Measurements from ENCODE around the gene COL20A1. TPM values are rescaled to one million over a fixed set of nuclear protein-coding genes. Genes with fewer than 3 reads are reported as not detected.

The COL20A1 gene
- total and polyA plus RNA-seq, 2 donors (not counting 1 experiment from before 2014, with no cell fraction given), result not detected

DNA sequence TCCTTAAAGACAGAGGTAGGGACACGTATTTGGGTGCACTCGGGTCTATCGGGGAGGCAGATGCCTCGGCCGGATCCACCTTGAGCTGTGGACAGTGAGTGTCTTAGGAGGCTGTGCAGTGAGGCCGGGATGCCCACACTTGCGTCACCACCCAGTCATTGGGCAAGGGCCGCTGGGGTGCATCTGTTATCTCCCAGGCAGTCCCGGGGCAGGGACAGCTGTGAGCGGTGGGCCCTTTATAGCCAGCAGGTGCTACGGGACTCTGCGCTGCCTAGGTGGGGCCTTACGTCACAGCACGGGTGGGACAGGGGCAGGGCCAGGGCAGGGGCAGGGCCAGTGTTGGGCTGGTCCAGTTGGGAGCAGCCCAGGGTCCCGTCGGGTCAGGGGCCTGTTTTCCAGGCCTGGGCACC lies 689 bp upstream of the COL20A1 start:
- peaks cover 12% of the 10 kb centered on the region for H3K36me3 ChIP-seq (ENCODE audit: control insufficient read depth, insufficient read depth, low read length)
- H3K79me2 ChIP-seq (ENCODE audit: control insufficient read depth, insufficient read depth, low read length), result no peaks in the 10 kb centered on the region
- no peaks in the 10 kb centered on the region for H3K4me1 ChIP-seq (ENCODE audit: control insufficient read depth, extremely low read depth, insufficient read depth, low read length)
- H3K27me3 ChIP-seq (ENCODE audit: control insufficient read depth, insufficient read depth, low read length), result peaks cover 11% of the 10 kb centered on the region
- H4K20me1 ChIP-seq (ENCODE audit: control insufficient read depth, extremely low read depth, insufficient read depth, low read length), result no peaks in the 10 kb centered on the region
- no peaks in the 10 kb centered on the region for H3K9me3 ChIP-seq (ENCODE audit: control insufficient read depth, insufficient read depth, low read depth, low read length)
- H3K9ac ChIP-seq (ENCODE audit: insufficient read depth, low read length), result no peak overlapping the region
- H2AFZ ChIP-seq (ENCODE audit: low read length), result no peak overlapping the region
- no peak overlapping the region for H3K27ac ChIP-seq (ENCODE audit: insufficient read depth, low read length)
- H3K4me2 ChIP-seq (ENCODE audit: extremely low read depth, insufficient read depth, low read length), result no peak overlapping the region
- DNase-seq (ENCODE audit: low read depth in 2 of 2), result no peak
- H3K4me3 ChIP-seq (replicated peaks in 1 of 4; ENCODE audit: control extremely low read depth in 1 of 4, insufficient read depth in 1 of 4, low read depth in 3 of 4, low read length in 4 of 4), result no peak overlapping the region
- TF ChIP-seq, protein P1, sequence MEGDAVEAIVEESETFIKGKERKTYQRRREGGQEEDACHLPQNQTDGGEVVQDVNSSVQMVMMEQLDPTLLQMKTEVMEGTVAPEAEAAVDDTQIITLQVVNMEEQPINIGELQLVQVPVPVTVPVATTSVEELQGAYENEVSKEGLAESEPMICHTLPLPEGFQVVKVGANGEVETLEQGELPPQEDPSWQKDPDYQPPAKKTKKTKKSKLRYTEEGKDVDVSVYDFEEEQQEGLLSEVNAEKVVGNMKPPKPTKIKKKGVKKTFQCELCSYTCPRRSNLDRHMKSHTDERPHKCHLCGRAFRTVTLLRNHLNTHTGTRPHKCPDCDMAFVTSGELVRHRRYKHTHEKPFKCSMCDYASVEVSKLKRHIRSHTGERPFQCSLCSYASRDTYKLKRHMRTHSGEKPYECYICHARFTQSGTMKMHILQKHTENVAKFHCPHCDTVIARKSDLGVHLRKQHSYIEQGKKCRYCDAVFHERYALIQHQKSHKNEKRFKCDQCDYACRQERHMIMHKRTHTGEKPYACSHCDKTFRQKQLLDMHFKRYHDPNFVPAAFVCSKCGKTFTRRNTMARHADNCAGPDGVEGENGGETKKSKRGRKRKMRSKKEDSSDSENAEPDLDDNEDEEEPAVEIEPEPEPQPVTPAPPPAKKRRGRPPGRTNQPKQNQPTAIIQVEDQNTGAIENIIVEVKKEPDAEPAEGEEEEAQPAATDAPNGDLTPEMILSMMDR (conservative IDR thresholded peaks at IDR 0.05 in 1 of 2, IDR thresholded peaks at IDR 0.05 in 1 of 2; ENCODE audit: low read depth in 1 of 2, low read length in 2 of 2), result no peak
- TF ChIP-seq EZH2 (IDR thresholded peaks at IDR 0.05; ENCODE audit: low read length, missing control alignments), result no peak

DNA sequence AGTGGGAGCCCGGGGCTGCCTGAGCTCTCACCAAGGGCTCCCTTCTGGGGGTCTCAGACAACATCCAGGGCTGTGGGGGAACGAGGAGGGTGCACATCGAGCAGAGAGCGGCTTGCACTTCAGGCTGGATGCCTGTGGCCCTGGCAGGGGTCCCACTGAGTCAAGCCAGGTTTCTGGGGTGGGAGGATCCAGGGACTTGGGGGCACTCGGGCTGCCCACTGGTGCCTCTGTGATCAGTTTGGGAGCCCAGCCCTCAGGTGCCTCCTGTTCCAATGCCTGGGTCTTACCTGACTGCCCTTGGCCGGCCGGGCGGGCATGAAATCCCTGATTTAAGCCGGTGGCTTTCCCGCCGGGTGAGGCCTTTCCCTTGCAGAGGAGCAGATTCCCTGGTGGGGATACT lies 470 bp downstream of the COL20A1 start:
- Histone ChIP-seq H3K79me2 (ENCODE audit: control insufficient read depth, insufficient read depth, low read length) (no peaks in the 10 kb centered on the region), H3K27ac (ENCODE audit: insufficient read depth, low read length) (no peak overlapping the region), H3K4me2 (ENCODE audit: extremely low read depth, insufficient read depth, low read length) (no peak overlapping the region), H3K4me3 (replicated peaks in 1 of 4; ENCODE audit: control extremely low read depth in 1 of 4, insufficient read depth in 1 of 4, low read depth in 3 of 4, low read length in 4 of 4) (no peak overlapping the region), H3K36me3 (ENCODE audit: control insufficient read depth, insufficient read depth, low read length) (peaks cover 8% of the 10 kb centered on the region), H3K9ac (ENCODE audit: insufficient read depth, low read length) (no peak overlapping the region), H3K27me3 (ENCODE audit: control insufficient read depth, insufficient read depth, low read length) (peaks cover 11% of the 10 kb centered on the region), H2AFZ (ENCODE audit: low read length) (no peak overlapping the region), H3K4me1 (ENCODE audit: control insufficient read depth, extremely low read depth, insufficient read depth, low read length) (no peaks in the 10 kb centered on the region), H3K9me3 (ENCODE audit: control insufficient read depth, insufficient read depth, low read depth, low read length) (no peaks in the 10 kb centered on the region), H4K20me1 (ENCODE audit: control insufficient read depth, extremely low read depth, insufficient read depth, low read length) (no peaks in the 10 kb centered on the region)
- TF ChIP-seq EZH2 (IDR thresholded peaks at IDR 0.05; ENCODE audit: low read length, missing control alignments), result no peak
- TF ChIP-seq, protein P1 (conservative IDR thresholded peaks at IDR 0.05 in 1 of 2, IDR thresholded peaks at IDR 0.05 in 1 of 2; ENCODE audit: low read depth in 1 of 2, low read length in 2 of 2), result no peak
- DNase-seq (ENCODE audit: low read depth in 2 of 2), result no peak

DNA sequence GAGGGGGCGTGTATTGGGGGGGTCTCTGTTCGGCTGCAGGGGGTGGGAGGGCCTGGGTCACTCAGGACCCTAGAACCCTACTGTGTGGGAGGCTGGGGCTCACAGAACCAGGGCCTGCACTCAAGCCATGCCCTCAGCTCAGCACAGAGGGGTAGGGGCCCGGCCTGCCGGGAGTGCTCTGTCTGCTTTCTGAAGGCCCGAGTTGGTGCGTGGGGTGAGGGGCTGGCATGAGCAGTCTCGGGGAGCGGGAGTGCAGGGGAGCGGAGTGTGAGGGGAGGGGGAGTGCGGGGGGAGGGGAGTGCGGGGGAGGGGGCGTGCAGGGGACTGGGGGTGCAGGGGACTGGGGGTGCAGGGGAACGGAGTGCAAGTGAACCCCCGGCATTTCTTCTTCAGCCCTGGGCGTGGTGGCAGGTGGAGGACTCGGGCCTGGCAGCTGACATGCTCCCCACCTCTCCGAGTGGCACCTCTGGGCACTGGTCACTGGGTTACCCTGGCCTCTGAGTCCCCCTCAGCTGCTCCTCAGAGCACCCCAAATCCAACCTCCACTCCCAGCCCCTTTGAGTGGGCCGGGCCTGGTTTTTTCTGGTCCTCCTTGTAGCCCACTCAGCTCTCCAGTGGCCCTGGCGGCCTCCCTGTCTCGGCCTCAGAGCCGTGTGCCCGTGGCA lies 1.0 kb downstream of the COL20A1 start:
- TF ChIP-seq EZH2 (IDR thresholded peaks at IDR 0.05; ENCODE audit: low read length, missing control alignments), result no peak
- TF ChIP-seq, protein P1 (conservative IDR thresholded peaks at IDR 0.05 in 1 of 2, IDR thresholded peaks at IDR 0.05 in 1 of 2; ENCODE audit: low read depth in 1 of 2, low read length in 2 of 2), result no peak
- H4K20me1 ChIP-seq (ENCODE audit: control insufficient read depth, extremely low read depth, insufficient read depth, low read length), result no peaks in the 10 kb centered on the region
- H3K4me3 ChIP-seq (replicated peaks in 1 of 4; ENCODE audit: control extremely low read depth in 1 of 4, insufficient read depth in 1 of 4, low read depth in 3 of 4, low read length in 4 of 4), result no peak overlapping the region
- no peak overlapping the region for H3K9ac ChIP-seq (ENCODE audit: insufficient read depth, low read length)
- H3K4me1 ChIP-seq (ENCODE audit: control insufficient read depth, extremely low read depth, insufficient read depth, low read length), result no peaks in the 10 kb centered on the region
- H3K79me2 ChIP-seq (ENCODE audit: control insufficient read depth, insufficient read depth, low read length), result no peaks in the 10 kb centered on the region
- H3K36me3 ChIP-seq (ENCODE audit: control insufficient read depth, insufficient read depth, low read length), result peaks cover 5% of the 10 kb centered on the region
- peaks cover 11% of the 10 kb centered on the region for H3K27me3 ChIP-seq (ENCODE audit: control insufficient read depth, insufficient read depth, low read length)
- no peaks in the 10 kb centered on the region for H3K9me3 ChIP-seq (ENCODE audit: control insufficient read depth, insufficient read depth, low read depth, low read length)
- H3K27ac ChIP-seq (ENCODE audit: insufficient read depth, low read length), result no peak overlapping the region
- no peak for DNase-seq (ENCODE audit: low read depth in 2 of 2)
- H2AFZ ChIP-seq (ENCODE audit: low read length), result no peak overlapping the region
- H3K4me2 ChIP-seq (ENCODE audit: extremely low read depth, insufficient read depth, low read length), result no peak overlapping the region

All from fibroblast of lung (primary cell).